Right atrium auricular region (tissue), 2 donors: ENCODE measurements around the gene NPFF. TPM values are rescaled to one million over a fixed set of nuclear protein-coding genes. Genes with fewer than 3 reads are reported as not detected.

Source experiments
- DNase-seq: peaks from one replicate; pipeline ENCODE4 v3.0.0-alpha.2; 2019; ENCODE audit warnings: low spot score
- H3K27ac ChIP-seq, 2 donors: fragments of 200-600 bp; sonication (generic); 1 replicate in 1 of 2; 2 replicates in 1 of 2; pipeline ENCODE4 v1.5.1; 2016 to 2019
- H3K27me3 ChIP-seq, 2 donors: fragments of 200-600 bp; sonication (generic); one replicate each; pipeline versions ENCODE4 v1.5.1 to v1.6.0; 2017 to 2019
- H3K36me3 ChIP-seq: fragments of 200-600 bp; sonication (generic); one replicate; pipeline ENCODE4 v1.5.1; 2016
- H3K4me1 ChIP-seq, 2 donors: fragments of 200-600 bp; sonication (generic); one replicate each; pipeline versions ENCODE4 v1.5.1 to v1.6.0; 2017 to 2019
- H3K4me3 ChIP-seq, 2 donors: fragments of 200-600 bp; sonication (generic); 1 replicate in 1 of 2; 2 replicates in 1 of 2; pipeline ENCODE4 v1.5.1; 2017 to 2019; ENCODE audit warnings: mild to moderate bottlenecking in 1 of 2, moderate library complexity in 1 of 2
- H3K9me3 ChIP-seq, 2 donors: fragments of 200-600 bp; sonication (generic); one replicate each; pipeline ENCODE4 v1.5.1; 2019
- total RNA-seq, 2 donors: library from RNA; depleted of rRNA; stranded (reverse); fragments of >200 nt; gene quantifications; one replicate each; pipeline ENCODE4 v1.1.0, GENCODE V29; 2016
- TF ChIP-seq, protein P1 (sequence below), 2 donors: fragments of 200-600 bp; sonication (generic); IDR thresholded peaks; one replicate each; pipeline ENCODE4 v1.5.1; 2019; ENCODE audit warnings: antibody characterized with exemption in 2 of 2

NPFF gene
- total RNA-seq, 2 donors from 2014 or later = not detected

DNA sequence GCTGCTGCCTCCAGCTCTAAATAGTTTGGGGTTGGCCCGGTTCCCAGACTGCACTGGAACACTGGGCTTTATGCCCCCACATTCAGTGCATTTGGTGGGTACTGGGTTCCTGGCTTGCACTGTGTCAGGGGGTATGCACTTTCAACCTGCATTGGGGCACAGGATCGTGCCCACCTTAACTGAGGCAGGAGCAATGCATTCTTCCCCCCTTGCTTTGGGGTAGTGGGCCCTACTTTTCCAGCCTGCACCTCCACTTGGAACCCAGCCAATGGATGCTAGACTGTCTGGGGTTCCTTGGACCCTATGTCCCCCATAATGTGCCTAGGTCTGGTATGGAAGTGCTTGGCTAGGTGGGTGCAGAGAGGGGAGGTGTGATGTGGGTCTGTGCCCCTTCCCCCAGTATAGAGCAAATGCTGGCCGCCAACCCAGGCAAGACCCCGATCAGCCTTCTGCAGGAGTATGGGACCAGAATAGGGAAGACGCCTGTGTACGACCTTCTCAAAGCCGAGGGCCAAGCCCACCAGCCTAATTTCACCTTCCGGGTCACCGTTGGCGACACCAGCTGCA is 5.6 kb downstream of the NPFF start:
- peak overlapping the region; percentile 98 for H3K27ac ChIP-seq
- H3K4me3 ChIP-seq = peak overlapping the region; percentile 68 to 71
- DNase-seq = peak; percentile 89
- TF ChIP-seq, protein P1, sequence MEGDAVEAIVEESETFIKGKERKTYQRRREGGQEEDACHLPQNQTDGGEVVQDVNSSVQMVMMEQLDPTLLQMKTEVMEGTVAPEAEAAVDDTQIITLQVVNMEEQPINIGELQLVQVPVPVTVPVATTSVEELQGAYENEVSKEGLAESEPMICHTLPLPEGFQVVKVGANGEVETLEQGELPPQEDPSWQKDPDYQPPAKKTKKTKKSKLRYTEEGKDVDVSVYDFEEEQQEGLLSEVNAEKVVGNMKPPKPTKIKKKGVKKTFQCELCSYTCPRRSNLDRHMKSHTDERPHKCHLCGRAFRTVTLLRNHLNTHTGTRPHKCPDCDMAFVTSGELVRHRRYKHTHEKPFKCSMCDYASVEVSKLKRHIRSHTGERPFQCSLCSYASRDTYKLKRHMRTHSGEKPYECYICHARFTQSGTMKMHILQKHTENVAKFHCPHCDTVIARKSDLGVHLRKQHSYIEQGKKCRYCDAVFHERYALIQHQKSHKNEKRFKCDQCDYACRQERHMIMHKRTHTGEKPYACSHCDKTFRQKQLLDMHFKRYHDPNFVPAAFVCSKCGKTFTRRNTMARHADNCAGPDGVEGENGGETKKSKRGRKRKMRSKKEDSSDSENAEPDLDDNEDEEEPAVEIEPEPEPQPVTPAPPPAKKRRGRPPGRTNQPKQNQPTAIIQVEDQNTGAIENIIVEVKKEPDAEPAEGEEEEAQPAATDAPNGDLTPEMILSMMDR (IDR thresholded peaks at IDR 0.05) = no peak
- no peaks in the 10 kb centered on the region for H3K27me3 ChIP-seq
- no peaks in the 10 kb centered on the region for H3K9me3 ChIP-seq
- H3K36me3 ChIP-seq = peaks cover 13% of the 10 kb centered on the region
- H3K4me1 ChIP-seq = peaks cover 0 to 35% of the 10 kb centered on the region in 2 donors

DNA sequence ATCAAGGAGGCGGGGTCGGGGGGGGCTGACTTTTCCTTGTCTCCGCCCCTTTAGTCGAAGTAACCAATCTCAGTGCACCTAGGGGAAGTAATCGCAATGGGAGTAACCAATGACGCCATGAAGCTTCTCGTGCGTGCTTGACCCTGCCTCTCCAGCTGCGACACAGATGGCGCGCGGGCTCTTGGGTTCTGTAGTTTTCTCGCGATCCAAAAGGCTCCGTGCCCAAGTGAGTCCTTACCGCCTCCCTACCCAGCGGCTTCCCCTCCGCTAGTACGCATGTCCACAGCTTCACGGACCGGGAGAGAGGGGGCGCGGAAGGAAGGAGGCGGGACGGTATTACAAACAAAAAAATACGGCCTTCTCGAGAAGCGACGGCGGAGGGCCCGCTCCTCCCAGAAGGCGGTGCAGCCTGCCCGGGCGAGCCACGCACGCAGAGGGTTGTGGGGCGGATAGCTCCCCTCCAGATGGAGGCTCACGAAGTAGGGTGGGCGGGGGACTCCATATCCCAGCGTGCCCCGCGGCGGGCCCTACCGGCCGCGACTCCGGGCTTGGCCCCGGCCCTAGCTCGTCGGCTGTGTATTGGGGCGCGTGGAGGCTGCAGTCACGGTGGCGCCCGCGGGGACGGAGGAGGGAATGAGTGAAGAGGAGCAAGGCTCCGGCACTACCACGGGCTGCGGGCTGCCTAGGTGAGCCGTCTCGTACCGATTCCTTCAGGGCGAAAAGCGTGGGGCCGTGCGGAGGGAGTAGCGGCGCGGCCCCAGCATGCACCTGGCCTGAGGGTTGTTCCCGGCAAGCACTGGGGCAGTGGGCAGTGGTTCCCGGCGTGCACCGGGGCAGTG is 6.3 kb downstream of the NPFF start, which contains the start of gene TARBP2:
TSS of gene TARBP2 (plus strand) at position 508 of the 839 bp plus-strand sequence. CDS start at position 634, 126 bp downstream.
- peak; percentile 100 for DNase-seq
- H3K27me3 ChIP-seq = no peaks in the 10 kb centered on the region
- H3K4me3 ChIP-seq = peak within 1 kb of the TSS; percentile 68 to 71
- peak within 1 kb of the TSS; percentile 98 for H3K27ac ChIP-seq
- TF ChIP-seq, protein P1 (IDR thresholded peaks at IDR 0.05) = no peak
- H3K9me3 ChIP-seq = no peaks in the 10 kb centered on the region
- H3K36me3 ChIP-seq = peaks cover 6% of the 10 kb centered on the region
- H3K4me1 ChIP-seq = peaks cover 0 to 38% of the 10 kb centered on the region in 2 donors

DNA sequence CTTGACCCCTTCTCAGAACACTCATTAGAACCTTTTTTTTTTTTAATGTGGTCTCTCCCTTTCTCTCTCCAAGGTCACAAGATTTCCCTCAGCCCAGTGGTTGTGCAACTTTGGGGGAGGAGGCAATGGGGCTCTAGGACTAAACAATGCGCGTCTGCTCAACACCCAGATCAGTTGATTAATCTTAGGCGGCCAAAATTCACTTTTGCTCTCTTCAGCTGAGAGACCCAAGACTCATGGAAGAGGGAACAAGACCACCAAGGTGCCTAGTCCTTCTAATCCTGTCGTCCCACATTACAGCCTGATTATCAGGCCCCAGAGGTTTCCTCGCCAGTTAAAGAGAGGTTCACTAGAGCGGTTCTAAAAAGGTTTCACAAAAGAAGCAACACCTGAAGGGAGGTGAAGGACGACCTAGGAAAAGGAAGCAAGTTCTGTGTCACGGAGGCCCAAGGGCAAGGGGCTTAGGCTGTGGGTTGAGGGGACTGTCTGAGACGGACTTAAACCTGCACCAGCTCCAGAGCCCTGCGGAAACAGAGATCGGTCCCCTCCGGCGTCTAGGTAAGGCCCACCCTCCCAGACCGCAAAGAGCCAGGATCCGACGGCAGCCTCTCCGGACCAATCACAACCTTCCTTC is 7.0 kb downstream of the NPFF start:
- Histone ChIP-seq H3K9me3 (no peaks in the 10 kb centered on the region), H3K4me3 (peak overlapping the region; percentile 55 to 71), H3K4me1 (peaks cover 0 to 42% of the 10 kb centered on the region in 2 donors), H3K27ac (peak overlapping the region; percentile 98), H3K36me3 (peaks cover 4% of the 10 kb centered on the region), H3K27me3 (no peaks in the 10 kb centered on the region)
- peak; percentile 82 for DNase-seq
- TF ChIP-seq, protein P1 (IDR thresholded peaks at IDR 0.05) = no peak

DNA sequence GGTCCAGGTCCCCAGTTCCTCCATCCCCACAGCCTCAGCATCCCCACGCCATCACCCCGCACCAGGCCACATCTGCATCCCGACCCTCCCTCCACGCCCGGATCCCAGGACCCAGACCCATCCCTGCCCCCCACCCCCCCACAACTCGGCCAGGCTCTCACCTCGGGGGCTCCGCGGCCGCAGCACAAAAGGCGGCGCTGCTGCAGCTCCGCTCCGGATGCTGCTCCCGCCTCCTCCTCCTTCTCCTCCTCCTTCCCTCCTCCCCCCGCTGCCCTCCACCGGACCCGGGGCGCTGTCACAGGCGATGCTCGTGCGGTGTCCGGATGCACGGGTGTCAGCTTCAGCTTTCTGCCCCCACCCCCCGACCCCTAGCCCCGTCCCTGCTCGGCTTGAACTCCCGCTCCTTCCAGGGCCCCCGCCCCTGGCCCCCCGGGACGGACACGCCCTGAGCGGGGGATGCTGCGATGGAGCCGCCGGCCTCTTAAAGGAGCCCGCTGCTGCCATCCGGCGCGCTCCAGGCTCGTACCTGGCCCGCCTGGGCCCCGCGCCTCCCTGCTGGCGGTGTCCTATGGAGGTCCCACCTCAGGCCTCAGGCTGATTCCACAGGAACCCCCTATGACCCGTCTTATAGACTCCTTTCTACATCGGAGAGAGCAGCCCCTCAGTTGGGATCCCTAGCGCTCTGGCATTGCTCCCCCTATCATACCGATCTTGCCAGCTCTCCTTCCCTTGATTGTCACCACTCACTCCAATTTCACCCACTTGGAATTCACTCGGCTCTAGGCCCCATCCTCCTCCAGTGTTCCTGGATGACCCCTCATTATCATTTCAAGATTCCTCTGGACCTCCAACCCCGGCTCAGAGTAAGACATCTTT is 7.8 kb downstream of the NPFF start, which contains the start of gene MAP3K12:
TSS of gene MAP3K12 (minus strand) at position 193 of the 876 bp plus-strand sequence. CDS start 12,067 bp downstream, outside the sequence.
- Histone ChIP-seq H3K27ac (peak within 1 kb of the TSS; percentile 98), H3K9me3 (no peaks in the 10 kb centered on the region), H3K4me3 (peak within 1 kb of the TSS; percentile 55 to 71), H3K27me3 (no peaks in the 10 kb centered on the region), H3K36me3 (no peaks in the 10 kb centered on the region), H3K4me1 (peaks cover 0 to 42% of the 10 kb centered on the region in 2 donors)
- TF ChIP-seq, protein P1 (IDR thresholded peaks at IDR 0.05) = peak in 1 of 2 donors; percentile 21
- DNase-seq = no peak

DNA sequence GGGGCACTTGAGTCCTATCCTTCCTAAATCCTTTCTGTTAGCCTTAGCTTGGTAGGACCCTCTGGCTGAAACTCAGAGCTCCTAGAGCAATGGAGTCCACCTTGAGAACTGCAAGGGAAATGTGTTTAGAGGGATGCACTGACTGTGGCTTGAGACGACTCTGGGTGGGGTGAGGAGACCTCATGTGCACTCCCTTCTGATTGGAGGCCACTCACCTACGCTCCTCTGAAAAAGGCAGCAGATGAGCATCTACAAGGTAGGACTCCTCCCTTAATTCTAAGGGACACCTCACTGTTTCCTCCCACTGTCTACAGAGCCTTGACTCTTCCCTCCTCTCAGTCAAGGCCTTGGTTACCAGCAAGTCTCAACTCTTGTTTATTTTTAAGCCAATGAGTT is 9.1 kb downstream of the NPFF start:
- Histone ChIP-seq H3K27me3 (no peaks in the 10 kb centered on the region), H3K27ac (peak overlapping the region in 1 of 2 donors; percentile 15), H3K36me3 (no peaks in the 10 kb centered on the region), H3K4me3 (peak overlapping the region in 1 of 2 donors; percentile 71), H3K9me3 (no peaks in the 10 kb centered on the region), H3K4me1 (peaks cover 0 to 45% of the 10 kb centered on the region in 2 donors)
- no peak for DNase-seq
- TF ChIP-seq, protein P1 (IDR thresholded peaks at IDR 0.05) = no peak
